ENCODE results near the gene NACC2.

NACC2 gene

DNA sequence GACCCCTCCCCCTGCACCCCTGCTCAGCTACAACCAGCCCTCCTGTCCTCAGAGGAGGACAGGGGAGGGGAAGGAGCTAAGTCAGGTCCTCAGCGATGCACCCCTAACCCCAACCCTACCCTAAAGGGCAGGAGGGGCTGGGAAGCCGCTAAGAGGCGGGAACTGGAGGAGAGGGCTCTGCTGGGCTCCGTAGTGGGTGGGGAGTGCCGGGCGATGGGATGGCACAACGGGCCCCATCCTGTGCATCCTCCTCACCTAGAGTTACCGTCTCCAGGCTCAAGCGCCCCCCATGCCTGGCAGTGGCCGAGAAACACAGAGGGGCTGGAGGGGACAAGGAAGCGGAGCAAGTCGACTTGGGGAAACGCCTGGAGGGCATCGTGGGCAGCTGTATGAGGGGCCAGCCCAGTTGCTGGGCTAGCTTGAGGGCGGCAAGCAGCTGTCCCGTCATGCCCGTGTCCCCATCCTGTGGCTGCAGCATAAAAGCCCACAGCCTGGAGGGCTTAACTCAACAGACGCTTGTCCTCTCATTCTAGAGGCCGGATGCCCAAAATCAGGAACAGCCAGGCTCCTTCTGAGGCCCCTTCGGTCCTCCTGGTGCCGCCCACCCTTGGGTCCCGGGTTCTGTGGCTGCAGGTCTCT lies 110.9 kb downstream of the NACC2 start:
- DNase-seq (ENCODE audit: low read depth), result no peak
- no peak overlapping the region for H3K4me3 ChIP-seq (replicated peaks; ENCODE audit: low read depth, low read length)
- TF ChIP-seq, protein P1, sequence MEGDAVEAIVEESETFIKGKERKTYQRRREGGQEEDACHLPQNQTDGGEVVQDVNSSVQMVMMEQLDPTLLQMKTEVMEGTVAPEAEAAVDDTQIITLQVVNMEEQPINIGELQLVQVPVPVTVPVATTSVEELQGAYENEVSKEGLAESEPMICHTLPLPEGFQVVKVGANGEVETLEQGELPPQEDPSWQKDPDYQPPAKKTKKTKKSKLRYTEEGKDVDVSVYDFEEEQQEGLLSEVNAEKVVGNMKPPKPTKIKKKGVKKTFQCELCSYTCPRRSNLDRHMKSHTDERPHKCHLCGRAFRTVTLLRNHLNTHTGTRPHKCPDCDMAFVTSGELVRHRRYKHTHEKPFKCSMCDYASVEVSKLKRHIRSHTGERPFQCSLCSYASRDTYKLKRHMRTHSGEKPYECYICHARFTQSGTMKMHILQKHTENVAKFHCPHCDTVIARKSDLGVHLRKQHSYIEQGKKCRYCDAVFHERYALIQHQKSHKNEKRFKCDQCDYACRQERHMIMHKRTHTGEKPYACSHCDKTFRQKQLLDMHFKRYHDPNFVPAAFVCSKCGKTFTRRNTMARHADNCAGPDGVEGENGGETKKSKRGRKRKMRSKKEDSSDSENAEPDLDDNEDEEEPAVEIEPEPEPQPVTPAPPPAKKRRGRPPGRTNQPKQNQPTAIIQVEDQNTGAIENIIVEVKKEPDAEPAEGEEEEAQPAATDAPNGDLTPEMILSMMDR (IDR thresholded peaks at IDR 0.05; ENCODE audit: low read length, missing control alignments), result no peak

DNA sequence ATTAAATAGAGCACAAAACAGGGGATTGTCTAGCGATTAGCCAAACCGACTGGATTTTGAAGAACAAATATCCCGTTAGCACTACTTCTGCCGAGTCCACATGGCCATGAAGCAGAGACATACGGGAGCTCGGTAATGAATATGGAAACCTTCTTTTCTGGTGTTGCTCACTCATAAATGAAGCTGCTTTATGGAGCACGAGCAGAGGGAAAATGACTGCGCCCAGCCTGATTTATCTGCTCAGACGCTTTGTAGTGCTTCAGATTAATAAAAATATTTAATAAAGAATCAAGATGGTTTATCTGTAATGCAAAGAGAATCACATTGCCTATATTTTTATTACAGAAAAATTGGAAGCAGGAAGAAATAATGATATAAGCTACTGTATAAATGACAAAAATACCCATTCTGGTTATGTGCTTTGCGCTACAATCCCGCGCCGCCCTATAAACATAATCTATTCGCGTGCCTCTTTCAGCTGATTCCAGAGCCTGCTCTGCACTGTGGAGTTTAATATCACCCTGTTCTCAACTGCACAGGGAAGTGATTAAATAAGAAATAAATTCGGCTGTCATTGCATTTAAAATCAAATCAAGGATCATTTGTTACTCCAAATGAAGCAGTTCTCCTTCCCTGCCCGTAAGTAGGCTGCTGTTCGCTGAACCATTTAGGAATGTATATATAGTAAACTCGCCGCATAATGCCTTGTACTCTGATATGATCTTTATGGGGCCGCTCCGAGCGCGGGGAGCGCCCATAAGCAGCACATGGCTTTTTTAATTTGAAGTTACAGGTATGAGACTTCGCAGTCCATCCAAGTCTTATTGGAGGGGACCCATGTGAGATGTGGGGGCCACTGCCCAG lies 111.6 kb downstream of the NACC2 start:
- no peak for DNase-seq (ENCODE audit: low read depth)
- TF ChIP-seq, protein P1 (IDR thresholded peaks at IDR 0.05; ENCODE audit: low read length, missing control alignments), result no peak
- no peak overlapping the region for H3K4me3 ChIP-seq (replicated peaks; ENCODE audit: low read depth, low read length)

DNA sequence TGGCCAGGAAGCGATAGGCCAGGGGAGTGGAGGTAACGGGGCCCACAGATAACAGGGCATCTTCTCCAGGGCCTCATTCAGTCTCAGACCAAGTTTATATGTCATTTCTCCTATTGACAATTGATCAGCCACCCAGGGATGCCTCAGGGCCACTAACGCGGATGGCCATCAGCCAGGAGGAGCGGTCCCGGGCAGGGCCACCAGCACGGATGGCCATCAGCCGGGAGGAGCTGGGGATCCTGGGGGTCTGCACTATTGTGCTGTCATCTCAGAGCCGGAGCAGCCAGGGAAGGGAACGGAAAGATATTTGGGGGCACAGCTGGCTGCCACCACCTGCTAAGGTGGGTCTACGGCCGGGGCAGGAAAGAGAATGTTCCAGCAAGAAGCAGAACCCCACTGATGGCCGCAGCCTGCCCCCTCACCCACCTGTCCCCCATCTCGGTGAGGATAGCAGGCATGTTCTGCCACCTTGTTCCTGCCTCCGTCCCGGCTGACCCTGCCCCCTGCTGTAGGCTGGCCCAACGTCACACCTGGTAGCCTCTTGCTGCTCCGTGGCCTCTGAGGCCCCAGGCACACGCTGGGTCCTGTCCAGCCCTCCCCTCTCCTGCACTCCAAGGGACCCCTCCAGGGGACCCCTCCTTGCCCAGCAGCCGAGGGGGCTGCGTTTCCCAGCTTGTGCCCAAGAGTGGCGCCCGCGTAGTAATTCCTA lies 112.4 kb downstream of the NACC2 start:
- DNase-seq (ENCODE audit: low read depth), result no peak
- TF ChIP-seq, protein P1 (IDR thresholded peaks at IDR 0.05; ENCODE audit: low read length, missing control alignments), result no peak
- no peak overlapping the region for H3K4me3 ChIP-seq (replicated peaks; ENCODE audit: low read depth, low read length)

DNA sequence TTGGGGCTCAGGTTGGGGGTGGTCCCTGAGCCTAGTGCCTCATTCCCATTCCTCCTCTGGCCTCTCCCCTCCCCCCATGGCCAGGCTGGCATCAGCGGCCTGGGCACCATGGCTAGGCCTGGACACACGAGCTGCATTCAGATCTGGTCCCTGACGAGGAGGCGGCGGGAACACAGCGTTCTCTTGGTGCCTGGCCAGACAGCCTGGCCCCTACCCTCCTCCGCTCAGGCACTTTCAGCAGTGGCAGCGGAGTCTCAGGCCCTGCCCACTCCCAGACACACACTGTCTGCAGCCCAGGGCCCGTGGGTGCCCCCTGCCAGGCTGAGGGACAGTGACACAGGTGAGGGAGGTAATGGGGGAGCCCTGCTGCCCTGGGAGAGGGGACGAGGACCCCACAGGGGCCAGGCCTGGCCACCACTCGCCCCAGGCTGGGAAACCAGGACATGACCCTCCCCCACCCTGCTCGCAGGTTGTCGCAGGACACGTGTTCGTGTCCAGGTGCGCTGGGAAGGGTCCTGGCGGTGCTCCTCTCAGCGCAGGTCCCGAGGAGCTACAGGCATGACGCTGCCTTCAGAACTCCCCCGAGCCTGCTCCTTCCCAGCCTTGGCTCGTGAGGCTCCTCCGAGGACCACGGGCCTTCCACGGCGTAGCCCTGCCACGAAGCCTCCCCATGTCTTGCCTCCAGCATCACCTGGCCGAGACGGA lies 114.0 kb downstream of the NACC2 start:
- no peak for DNase-seq (ENCODE audit: low read depth)
- no peak overlapping the region for H3K4me3 ChIP-seq (replicated peaks; ENCODE audit: low read depth, low read length)
- TF ChIP-seq, protein P1 (IDR thresholded peaks at IDR 0.05; ENCODE audit: low read length, missing control alignments), result no peak

DNA sequence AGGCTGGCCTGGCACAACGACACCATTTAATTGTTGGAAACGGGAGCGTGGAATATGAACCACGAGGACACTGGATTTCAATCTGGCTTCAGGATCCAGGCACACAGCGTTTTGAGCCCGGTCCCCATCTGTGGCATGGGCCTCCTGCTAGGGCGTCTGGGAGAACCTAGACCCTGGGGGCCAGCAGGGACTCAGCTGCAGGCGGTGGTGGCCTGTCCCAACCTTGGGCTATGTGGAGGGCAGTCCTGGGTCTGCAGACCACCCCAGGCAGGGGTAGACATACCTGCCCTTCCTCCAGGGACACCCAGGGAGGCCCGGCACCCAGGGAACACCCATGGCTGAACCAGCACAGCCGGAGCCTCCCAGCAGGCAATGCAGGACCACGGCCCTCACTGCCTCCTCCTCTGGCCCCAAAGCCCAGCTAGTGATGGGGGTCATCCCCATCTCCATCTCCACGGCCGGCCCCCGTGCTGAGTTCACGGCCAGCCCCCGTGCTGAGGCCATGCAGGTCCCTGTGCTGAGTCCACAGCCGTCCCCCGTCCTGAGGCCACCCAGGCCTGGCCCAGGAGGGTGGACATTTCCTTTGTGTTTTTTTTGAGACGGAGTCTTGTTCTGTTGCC lies 115.4 kb downstream of the NACC2 start:
- TF ChIP-seq, protein P1 (IDR thresholded peaks at IDR 0.05; ENCODE audit: low read length, missing control alignments), result no peak
- no peak overlapping the region for H3K4me3 ChIP-seq (replicated peaks; ENCODE audit: low read depth, low read length)
- no peak for DNase-seq (ENCODE audit: low read depth)
